ENCODE results near the gene TMEM208. TPM values are rescaled to one million over a fixed set of nuclear protein-coding genes. Genes with fewer than 3 reads are reported as not detected.

Gene TMEM208
- total RNA-seq, 1 experiment from 2014 or later: 48.4 TPM

DNA sequence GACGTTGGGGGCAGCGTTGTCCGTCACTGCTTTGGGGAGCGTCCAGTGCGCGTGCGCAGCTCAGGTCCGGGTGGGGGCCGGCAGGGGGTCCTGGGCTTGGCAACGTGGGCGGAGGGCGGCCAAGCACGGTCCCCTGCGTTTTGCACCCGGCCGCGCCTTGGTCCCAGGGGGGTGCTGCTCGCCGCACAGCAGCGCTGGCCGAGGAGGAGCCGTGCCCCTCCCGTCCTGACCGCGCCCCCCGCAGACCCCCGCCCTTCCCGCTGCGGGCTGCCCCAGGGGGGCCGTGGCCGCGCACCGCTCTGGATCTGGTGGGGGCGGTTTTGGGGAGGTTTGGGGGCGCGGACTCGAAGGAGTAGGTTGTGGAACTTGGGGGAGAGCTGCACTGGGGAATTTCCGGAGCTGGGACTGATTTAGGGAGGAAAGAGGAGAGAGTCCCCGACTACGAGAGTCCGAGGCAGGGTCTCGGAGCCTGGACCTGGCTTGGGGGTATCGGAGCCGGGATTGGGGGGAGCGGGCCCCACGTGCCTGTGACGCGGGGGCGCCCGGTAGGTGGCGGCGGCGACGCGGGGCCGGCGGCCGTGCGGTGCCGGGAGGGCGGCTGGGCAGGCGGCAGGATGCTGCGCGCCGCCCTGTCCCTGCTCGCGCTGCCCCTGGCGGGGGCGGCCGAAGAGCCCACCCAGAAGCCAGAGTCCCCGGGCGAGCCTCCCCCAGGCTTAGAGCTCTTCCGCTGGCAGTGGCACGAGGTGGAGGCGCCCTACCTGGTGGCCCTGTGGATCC lies 21.7 kb downstream of the TMEM208 start, which contains the start of gene SLC9A5 (continued):
- TF ChIP-seq, protein P1, sequence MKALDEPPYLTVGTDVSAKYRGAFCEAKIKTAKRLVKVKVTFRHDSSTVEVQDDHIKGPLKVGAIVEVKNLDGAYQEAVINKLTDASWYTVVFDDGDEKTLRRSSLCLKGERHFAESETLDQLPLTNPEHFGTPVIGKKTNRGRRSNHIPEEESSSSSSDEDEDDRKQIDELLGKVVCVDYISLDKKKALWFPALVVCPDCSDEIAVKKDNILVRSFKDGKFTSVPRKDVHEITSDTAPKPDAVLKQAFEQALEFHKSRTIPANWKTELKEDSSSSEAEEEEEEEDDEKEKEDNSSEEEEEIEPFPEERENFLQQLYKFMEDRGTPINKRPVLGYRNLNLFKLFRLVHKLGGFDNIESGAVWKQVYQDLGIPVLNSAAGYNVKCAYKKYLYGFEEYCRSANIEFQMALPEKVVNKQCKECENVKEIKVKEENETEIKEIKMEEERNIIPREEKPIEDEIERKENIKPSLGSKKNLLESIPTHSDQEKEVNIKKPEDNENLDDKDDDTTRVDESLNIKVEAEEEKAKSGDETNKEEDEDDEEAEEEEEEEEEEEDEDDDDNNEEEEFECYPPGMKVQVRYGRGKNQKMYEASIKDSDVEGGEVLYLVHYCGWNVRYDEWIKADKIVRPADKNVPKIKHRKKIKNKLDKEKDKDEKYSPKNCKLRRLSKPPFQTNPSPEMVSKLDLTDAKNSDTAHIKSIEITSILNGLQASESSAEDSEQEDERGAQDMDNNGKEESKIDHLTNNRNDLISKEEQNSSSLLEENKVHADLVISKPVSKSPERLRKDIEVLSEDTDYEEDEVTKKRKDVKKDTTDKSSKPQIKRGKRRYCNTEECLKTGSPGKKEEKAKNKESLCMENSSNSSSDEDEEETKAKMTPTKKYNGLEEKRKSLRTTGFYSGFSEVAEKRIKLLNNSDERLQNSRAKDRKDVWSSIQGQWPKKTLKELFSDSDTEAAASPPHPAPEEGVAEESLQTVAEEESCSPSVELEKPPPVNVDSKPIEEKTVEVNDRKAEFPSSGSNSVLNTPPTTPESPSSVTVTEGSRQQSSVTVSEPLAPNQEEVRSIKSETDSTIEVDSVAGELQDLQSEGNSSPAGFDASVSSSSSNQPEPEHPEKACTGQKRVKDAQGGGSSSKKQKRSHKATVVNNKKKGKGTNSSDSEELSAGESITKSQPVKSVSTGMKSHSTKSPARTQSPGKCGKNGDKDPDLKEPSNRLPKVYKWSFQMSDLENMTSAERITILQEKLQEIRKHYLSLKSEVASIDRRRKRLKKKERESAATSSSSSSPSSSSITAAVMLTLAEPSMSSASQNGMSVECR (CRISPR knock-in tag; IDR thresholded peaks at IDR 0.05; ENCODE audit: borderline replicate concordance): peak; percentile 10; the same call in 1 of the 2 replicates
- TF ChIP-seq, protein P2, sequence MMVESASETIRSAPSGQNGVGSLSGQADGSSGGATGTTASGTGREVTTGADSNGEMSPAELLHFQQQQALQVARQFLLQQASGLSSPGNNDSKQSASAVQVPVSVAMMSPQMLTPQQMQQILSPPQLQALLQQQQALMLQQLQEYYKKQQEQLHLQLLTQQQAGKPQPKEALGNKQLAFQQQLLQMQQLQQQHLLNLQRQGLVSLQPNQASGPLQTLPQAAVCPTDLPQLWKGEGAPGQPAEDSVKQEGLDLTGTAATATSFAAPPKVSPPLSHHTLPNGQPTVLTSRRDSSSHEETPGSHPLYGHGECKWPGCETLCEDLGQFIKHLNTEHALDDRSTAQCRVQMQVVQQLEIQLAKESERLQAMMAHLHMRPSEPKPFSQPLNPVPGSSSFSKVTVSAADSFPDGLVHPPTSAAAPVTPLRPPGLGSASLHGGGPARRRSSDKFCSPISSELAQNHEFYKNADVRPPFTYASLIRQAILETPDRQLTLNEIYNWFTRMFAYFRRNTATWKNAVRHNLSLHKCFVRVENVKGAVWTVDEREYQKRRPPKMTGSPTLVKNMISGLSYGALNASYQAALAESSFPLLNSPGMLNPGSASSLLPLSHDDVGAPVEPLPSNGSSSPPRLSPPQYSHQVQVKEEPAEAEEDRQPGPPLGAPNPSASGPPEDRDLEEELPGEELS (CRISPR knock-in tag; IDR thresholded peaks at IDR 0.05): 0 out of 2 replicates have a peak, but pooled peaks have one; percentile 24
- TF ChIP-seq, protein P3, sequence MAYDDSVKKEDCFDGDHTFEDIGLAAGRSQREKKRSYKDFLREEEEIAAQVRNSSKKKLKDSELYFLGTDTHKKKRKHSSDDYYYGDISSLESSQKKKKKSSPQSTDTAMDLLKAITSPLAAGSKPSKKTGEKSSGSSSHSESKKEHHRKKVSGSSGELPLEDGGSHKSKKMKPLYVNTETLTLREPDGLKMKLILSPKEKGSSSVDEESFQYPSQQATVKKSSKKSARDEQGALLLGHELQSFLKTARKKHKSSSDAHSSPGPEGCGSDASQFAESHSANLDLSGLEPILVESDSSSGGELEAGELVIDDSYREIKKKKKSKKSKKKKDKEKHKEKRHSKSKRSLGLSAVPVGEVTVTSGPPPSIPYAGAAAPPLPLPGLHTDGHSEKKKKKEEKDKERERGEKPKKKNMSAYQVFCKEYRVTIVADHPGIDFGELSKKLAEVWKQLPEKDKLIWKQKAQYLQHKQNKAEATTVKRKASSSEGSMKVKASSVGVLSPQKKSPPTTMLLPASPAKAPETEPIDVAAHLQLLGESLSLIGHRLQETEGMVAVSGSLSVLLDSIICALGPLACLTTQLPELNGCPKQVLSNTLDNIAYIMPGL (CRISPR knock-in tag; IDR thresholded peaks at IDR 0.05): peak; percentile 45; the same call in 1 of the 2 replicates
- TF ChIP-seq ETV6 (CRISPR knock-in tag; IDR thresholded peaks at IDR 0.05): no peak

DNA sequence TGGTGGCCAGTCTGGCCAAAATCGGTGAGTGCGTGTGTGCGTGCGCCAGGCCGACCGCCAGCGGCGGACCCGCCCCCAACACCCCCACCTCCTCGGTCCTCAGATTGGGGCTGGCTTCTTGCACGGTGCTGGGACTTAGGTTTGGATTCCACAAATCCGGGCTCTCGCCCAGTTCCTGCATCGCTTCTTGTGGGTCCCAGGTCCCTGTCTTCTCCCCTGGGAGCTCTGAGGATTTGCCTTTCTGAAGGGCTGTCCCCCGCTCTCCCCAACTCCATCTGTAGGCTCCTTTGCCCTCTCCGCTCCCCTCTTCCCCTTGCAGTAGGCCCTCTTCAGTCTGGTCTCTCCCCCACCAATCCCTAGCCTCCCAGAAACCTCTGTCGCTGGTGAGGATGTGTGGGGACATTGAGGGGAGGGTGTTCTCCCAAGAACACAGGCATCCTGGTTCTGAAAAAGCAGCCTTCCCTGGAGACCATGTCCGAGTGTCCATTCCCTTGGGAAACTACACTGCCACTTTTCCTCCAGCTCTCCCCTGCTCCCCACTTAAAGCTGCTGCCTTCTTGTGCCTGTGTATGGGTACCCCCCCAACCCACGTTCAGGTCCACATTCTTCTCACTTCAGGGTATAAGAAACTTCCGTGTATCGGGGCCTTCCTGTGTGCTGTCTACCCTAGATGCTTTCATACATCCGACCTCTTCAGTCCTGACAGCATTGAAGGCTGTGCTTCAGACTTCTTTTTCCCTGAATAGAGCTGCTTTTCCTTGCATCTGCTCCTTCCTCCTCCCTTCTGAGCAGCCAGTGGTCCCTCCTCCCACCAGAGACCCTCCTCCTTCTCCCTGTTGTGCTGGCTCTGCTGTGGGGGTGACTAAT lies 22.5 kb downstream of the TMEM208 start:
- Mint-ChIP-seq H3K4me1 (peaks cover 31% of the 10 kb centered on the region), H3K36me3 (no peaks in the 10 kb centered on the region), H3K27me3 (ENCODE audit: low read depth) (peaks cover 40% of the 10 kb centered on the region), H3K9me3 (no peaks in the 10 kb centered on the region), H3K27ac (no peak overlapping the region), H3K4me3 (peak overlapping the region; percentile 81)
- no peak for ATAC-seq
- ChIA-PET CTCF (interaction anchor here (0.6 to 5.0 kb wide), 12 partner anchors 11 to 151 kb away, joined by 3 to 57 read pairs (median 10); partner anchors contain the start of genes ELMO3, KCTD19 and LRRC36), POLR2A (no interaction called here)
- no peak for TF ChIP-seq ZNF219 (CRISPR knock-in tag; IDR thresholded peaks at IDR 0.05; ENCODE audit: borderline replicate concordance)
- TF ChIP-seq FOXK1 (CRISPR knock-in tag; IDR thresholded peaks at IDR 0.05): 0 out of 2 replicates have a peak, but pooled peaks have one; percentile 5
- peak; percentile 83; the same call in 1 of the 2 replicates for TF ChIP-seq ZNF263 (CRISPR knock-in tag; IDR thresholded peaks at IDR 0.05; ENCODE audit: low read depth)
- TF ChIP-seq, protein P4, sequence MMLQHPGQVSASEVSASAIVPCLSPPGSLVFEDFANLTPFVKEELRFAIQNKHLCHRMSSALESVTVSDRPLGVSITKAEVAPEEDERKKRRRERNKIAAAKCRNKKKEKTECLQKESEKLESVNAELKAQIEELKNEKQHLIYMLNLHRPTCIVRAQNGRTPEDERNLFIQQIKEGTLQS (CRISPR knock-in tag; conservative IDR thresholded peaks at IDR 0.05): no peak
- 0 out of 2 replicates have a peak, but pooled peaks have one; percentile 7 for TF ChIP-seq SP1 (CRISPR knock-in tag; conservative IDR thresholded peaks at IDR 0.05)
- peak; percentile 43 for DNase-seq (ENCODE audit: low spot score)

DNA sequence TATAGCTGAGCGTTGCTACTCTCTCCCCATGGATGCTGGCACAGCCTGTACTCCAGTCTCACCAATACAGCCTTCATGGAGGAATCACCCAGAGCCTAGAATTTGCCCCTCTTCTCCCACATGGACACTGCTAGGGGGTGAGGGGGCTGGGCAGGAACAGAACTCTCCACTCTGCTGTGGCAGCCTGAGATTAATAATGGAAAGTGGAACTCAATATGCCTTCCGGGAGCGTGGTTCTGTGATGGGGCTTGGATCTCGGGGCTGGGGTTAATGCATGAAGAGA lies 23.1 kb downstream of the TMEM208 start:
- CTCF ChIA-PET: interaction anchor here (1.2 to 5.0 kb wide), 6 partner anchors 10 to 150 kb away, joined by 4 to 35 read pairs (median 10); partner anchors contain the start of genes ELMO3, KCTD19 and LRRC36
- H3K9me3 Mint-ChIP-seq: no peaks in the 10 kb centered on the region
- peaks cover 40% of the 10 kb centered on the region for H3K27me3 Mint-ChIP-seq (ENCODE audit: low read depth)
- H3K36me3 Mint-ChIP-seq: no peaks in the 10 kb centered on the region
- ATAC-seq: no peak
- peak overlapping the region; percentile 81 for H3K4me3 Mint-ChIP-seq
- H3K27ac Mint-ChIP-seq: no peak overlapping the region
- POLR2A ChIA-PET: no interaction called here
- TF ChIP-seq, protein P5, sequence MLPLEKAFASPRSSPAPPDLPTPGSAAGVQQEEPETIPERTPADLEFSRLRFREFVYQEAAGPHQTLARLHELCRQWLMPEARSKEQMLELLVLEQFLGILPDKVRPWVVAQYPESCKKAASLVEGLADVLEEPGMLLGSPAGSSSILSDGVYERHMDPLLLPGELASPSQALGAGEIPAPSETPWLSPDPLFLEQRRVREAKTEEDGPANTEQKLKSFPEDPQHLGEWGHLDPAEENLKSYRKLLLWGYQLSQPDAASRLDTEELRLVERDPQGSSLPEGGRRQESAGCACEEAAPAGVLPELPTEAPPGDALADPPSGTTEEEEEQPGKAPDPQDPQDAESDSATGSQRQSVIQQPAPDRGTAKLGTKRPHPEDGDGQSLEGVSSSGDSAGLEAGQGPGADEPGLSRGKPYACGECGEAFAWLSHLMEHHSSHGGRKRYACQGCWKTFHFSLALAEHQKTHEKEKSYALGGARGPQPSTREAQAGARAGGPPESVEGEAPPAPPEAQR (CRISPR knock-in tag; IDR thresholded peaks at IDR 0.05): no peak
- TF ChIP-seq, protein P6, sequence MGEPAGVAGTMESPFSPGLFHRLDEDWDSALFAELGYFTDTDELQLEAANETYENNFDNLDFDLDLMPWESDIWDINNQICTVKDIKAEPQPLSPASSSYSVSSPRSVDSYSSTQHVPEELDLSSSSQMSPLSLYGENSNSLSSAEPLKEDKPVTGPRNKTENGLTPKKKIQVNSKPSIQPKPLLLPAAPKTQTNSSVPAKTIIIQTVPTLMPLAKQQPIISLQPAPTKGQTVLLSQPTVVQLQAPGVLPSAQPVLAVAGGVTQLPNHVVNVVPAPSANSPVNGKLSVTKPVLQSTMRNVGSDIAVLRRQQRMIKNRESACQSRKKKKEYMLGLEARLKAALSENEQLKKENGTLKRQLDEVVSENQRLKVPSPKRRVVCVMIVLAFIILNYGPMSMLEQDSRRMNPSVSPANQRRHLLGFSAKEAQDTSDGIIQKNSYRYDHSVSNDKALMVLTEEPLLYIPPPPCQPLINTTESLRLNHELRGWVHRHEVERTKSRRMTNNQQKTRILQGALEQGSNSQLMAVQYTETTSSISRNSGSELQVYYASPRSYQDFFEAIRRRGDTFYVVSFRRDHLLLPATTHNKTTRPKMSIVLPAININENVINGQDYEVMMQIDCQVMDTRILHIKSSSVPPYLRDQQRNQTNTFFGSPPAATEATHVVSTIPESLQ (CRISPR knock-in tag; IDR thresholded peaks at IDR 0.05): no peak
- TF ChIP-seq, protein P7, sequence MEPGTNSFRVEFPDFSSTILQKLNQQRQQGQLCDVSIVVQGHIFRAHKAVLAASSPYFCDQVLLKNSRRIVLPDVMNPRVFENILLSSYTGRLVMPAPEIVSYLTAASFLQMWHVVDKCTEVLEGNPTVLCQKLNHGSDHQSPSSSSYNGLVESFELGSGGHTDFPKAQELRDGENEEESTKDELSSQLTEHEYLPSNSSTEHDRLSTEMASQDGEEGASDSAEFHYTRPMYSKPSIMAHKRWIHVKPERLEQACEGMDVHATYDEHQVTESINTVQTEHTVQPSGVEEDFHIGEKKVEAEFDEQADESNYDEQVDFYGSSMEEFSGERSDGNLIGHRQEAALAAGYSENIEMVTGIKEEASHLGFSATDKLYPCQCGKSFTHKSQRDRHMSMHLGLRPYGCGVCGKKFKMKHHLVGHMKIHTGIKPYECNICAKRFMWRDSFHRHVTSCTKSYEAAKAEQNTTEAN (CRISPR knock-in tag; IDR thresholded peaks at IDR 0.05): no peak
- DNase-seq (ENCODE audit: low spot score): no peak
- H3K4me1 Mint-ChIP-seq: peaks cover 28% of the 10 kb centered on the region

Data from WTC11 (cell line).